ENCODE results near the gene CEP112.

The CEP112 gene

GRCh38 chr17:66215529-66215911 is 23.6 kb upstream of the CEP112 start:
- peaks cover 0 to 8% of the 10 kb centered on the region in 2 donors for H3K27me3 ChIP-seq
- no peaks in the 10 kb centered on the region for H3K36me3 ChIP-seq
- no peak overlapping the region for H3K27ac ChIP-seq
- intact Hi-C loops (cut with DNase I; ENCODE audit: low total_unique reads): no loop called here
- DNase-seq: no peak
- H3K4me3 ChIP-seq: no peak overlapping the region
- no peaks in the 10 kb centered on the region for H3K4me1 ChIP-seq
- no peak for TF ChIP-seq CTCF (IDR thresholded peaks at IDR 0.05)
- H3K9me3 ChIP-seq: no peaks in the 10 kb centered on the region

GRCh38 chr17:66214884-66215528 is 23.1 kb upstream of the CEP112 start:
- H3K4me3 ChIP-seq: no peak overlapping the region
- H3K27ac ChIP-seq: no peak overlapping the region
- intact Hi-C loops (cut with DNase I; ENCODE audit: low total_unique reads): no loop called here
- no peak for DNase-seq
- H3K27me3 ChIP-seq: peaks cover 0 to 8% of the 10 kb centered on the region in 2 donors
- H3K4me1 ChIP-seq: no peaks in the 10 kb centered on the region
- H3K9me3 ChIP-seq: no peaks in the 10 kb centered on the region
- H3K36me3 ChIP-seq: no peaks in the 10 kb centered on the region
- TF ChIP-seq CTCF (IDR thresholded peaks at IDR 0.05): no peak

GRCh38 chr17:66211047-66211810 is 19.3 kb upstream of the CEP112 start:
- Histone ChIP-seq H3K9me3 (no peaks in the 10 kb centered on the region), H3K36me3 (no peaks in the 10 kb centered on the region), H3K27me3 (peaks cover 0 to 8% of the 10 kb centered on the region in 2 donors), H3K27ac (no peak overlapping the region), H3K4me1 (no peaks in the 10 kb centered on the region), H3K4me3 (no peak overlapping the region)
- intact Hi-C loops (cut with DNase I; ENCODE audit: low total_unique reads): no loop called here
- no peak for TF ChIP-seq CTCF (IDR thresholded peaks at IDR 0.05)
- DNase-seq: no peak

- H3K4me1 ChIP-seq: no peaks in the 10 kb centered on the region
- no peak for DNase-seq
- H3K9me3 ChIP-seq: no peaks in the 10 kb centered on the region
- no peak for TF ChIP-seq CTCF (IDR thresholded peaks at IDR 0.05)
- H3K36me3 ChIP-seq: no peaks in the 10 kb centered on the region
- intact Hi-C loops (cut with DNase I; ENCODE audit: low total_unique reads): no loop called here
- no peak overlapping the region for H3K27ac ChIP-seq
- no peak overlapping the region for H3K4me3 ChIP-seq
- H3K27me3 ChIP-seq: peaks cover 0 to 8% of the 10 kb centered on the region in 2 donors
These were observed 18.3 kb upstream of the CEP112 start for GRCh38 chr17:66210208-66210574.

- Histone ChIP-seq H3K4me3 (no peak overlapping the region), H3K36me3 (no peaks in the 10 kb centered on the region), H3K4me1 (no peaks in the 10 kb centered on the region), H3K27me3 (no peaks in the 10 kb centered on the region), H3K27ac (no peak overlapping the region), H3K9me3 (no peaks in the 10 kb centered on the region)
- intact Hi-C loops (cut with DNase I; ENCODE audit: low total_unique reads): no loop called here
- TF ChIP-seq CTCF (IDR thresholded peaks at IDR 0.05): no peak
- DNase-seq: no peak
These were observed 16.0 kb upstream of the CEP112 start for GRCh38 chr17:66207936-66208335.
